Small intestine (tissue), 7 donors: ENCODE results near the gene EIF4G1. TPM values are rescaled to one million over a fixed set of nuclear protein-coding genes. Genes with fewer than 3 reads are reported as not detected.

Experiments used
- DNase-seq, 2 donors: peaks; one replicate each; pipeline versions ENCODE4 v3.0.0 to v3.0.0-alpha.2; 2013
- FAIRE-seq: peaks from 2 replicates; lab custom pipeline; 2012; peaks lifted over from hg19 to GRCh38; lab: Jason Lieb, UNC
- H3K27ac ChIP-seq, 3 donors: one replicate each; pipeline ENCODE4 v1.5.1; 2013; ENCODE audit warnings: low read length in 2 of 3, mild to moderate bottlenecking in 2 of 3, control low read depth in 1 of 3, inconsistent platforms in 1 of 3, low read depth in 1 of 3, moderate library complexity in 1 of 3
- H3K27me3 ChIP-seq, 3 donors: one replicate each; pipeline ENCODE4 v1.6.1; 2013; ENCODE audit warnings: low read length in 3 of 3, inconsistent platforms in 1 of 3; ENCODE audit not compliant: control insufficient read depth in 3 of 3, insufficient read depth in 3 of 3
- H3K36me3 ChIP-seq, 3 donors: one replicate each; pipeline ENCODE4 v1.6.1; 2013; ENCODE audit warnings: low read length in 3 of 3, inconsistent platforms in 1 of 3, low read depth in 1 of 3, mild to moderate bottlenecking in 1 of 3, moderate library complexity in 1 of 3; ENCODE audit not compliant: control insufficient read depth in 3 of 3, insufficient read depth in 2 of 3
- H3K4me1 ChIP-seq, 3 donors: one replicate each; pipeline ENCODE4 v1.6.1; 2013; ENCODE audit warnings: low read length in 2 of 3, inconsistent platforms in 1 of 3, low read depth in 1 of 3, mild to moderate bottlenecking in 1 of 3, moderate library complexity in 1 of 3; ENCODE audit not compliant: control insufficient read depth in 3 of 3, insufficient read depth in 2 of 3
- H3K4me3 ChIP-seq, 3 donors: one replicate each; pipeline ENCODE4 v1.5.1; 2013; ENCODE audit warnings: low read length in 3 of 3, control low read depth in 1 of 3, inconsistent platforms in 1 of 3, low read depth in 1 of 3, mild to moderate bottlenecking in 1 of 3, moderate library complexity in 1 of 3
- H3K9me3 ChIP-seq, 2 donors: one replicate each; pipeline ENCODE4 v1.6.1; 2013; ENCODE audit warnings: low read depth in 1 of 2, low read length in 1 of 2; ENCODE audit not compliant: control insufficient read depth in 2 of 2, insufficient read depth in 1 of 2
- WGBS, 3 donors: extraction: QIAGEN DNeasy Blood & Tissue Kit; methylation state at CpG; one replicate each; pipeline ENCODE4 v1.1.7; 2013; 5-methylcytosine and 5-hydroxymethylcytosine counted together
- polyA plus RNA-seq, 4 donors: library from polyadenylated mRNA; stranded (reverse) in 3 of 4; unstranded in 1 of 4; fragments of 200-250 nt in 3 of 4; fragments of 120-200 nt in 1 of 4; gene quantifications; one replicate each; pipeline versions ENCODE4 v1.2.1 to v1.2.3, GENCODE V29; 2013
- donor health status: healthy with polysubstance abuse.
- donor health status: control.
- donor health status: control.
- donor health status: Bipolar disorder and iron deficiency.
- donor health status: healthy.

Gene EIF4G1
- polyA plus RNA-seq, 4 donors: 115 to 220 (median 155) TPM

GRCh38 chr3:184348057-184348382 is 33.6 kb downstream of the EIF4G1 start:
- H3K4me3 ChIP-seq: no peak overlapping the region
- 81 to 97% (median 91%) methylated on average over 4 of the region's 4 CpGs for WGBS, 3 donors
- H3K27me3 ChIP-seq: no peaks in the 10 kb centered on the region
- H3K27ac ChIP-seq: no peak overlapping the region
- H3K9me3 ChIP-seq: no peaks in the 10 kb centered on the region
- peaks cover 0 to 74% (median 3%) of the 10 kb centered on the region in 3 donors for H3K36me3 ChIP-seq
- no peak for FAIRE-seq
- no peak for DNase-seq
- peaks cover 4 to 31% (median 10%) of the 10 kb centered on the region in 3 donors for H3K4me1 ChIP-seq

- 86 to 95% (median 93%) methylated on average over 10 of the region's 10 CpGs for WGBS, 3 donors
- no peak overlapping the region for H3K4me3 ChIP-seq
- H3K36me3 ChIP-seq: peaks cover 0 to 77% (median 2%) of the 10 kb centered on the region in 3 donors
- H3K27ac ChIP-seq: no peak overlapping the region
- FAIRE-seq: no peak
- no peaks in the 10 kb centered on the region for H3K27me3 ChIP-seq
- H3K9me3 ChIP-seq: no peaks in the 10 kb centered on the region
- H3K4me1 ChIP-seq: peaks cover 4 to 33% (median 11%) of the 10 kb centered on the region in 3 donors
- DNase-seq: no peak
Measured at GRCh38 chr3:184349563-184350470, 35.4 kb downstream of the EIF4G1 start.

DNA sequence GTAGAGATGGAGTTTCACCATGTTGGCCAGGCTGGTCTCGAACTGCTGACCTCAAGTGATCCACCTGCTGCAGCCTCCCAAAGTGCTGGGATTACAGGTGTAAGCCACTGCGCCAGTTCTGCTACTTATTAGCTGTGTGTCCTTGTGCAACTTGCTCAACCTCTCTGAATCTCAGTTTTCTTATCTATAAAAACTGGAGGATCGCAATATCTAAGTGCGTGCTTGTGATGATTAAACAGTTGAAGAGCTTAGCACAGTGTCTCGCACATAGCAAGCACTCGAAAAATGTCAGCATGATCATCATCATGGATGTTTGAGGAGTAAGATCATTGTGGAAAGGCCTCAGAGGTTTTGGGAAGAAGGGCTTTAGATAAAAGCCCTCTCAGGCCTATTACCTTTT is 36.2 kb downstream of the EIF4G1 start:
- Histone ChIP-seq H3K4me1 (peaks cover 4 to 25% (median 11%) of the 10 kb centered on the region in 3 donors), H3K27me3 (no peaks in the 10 kb centered on the region), H3K27ac (no peak overlapping the region), H3K9me3 (no peaks in the 10 kb centered on the region), H3K4me3 (no peak overlapping the region), H3K36me3 (peaks cover 0 to 78% (median 0%) of the 10 kb centered on the region in 3 donors)
- 93 to 98% (median 95%) methylated on average over 6 of the region's 6 CpGs for WGBS, 3 donors
- FAIRE-seq (no peak), DNase-seq (no peak)

DNA sequence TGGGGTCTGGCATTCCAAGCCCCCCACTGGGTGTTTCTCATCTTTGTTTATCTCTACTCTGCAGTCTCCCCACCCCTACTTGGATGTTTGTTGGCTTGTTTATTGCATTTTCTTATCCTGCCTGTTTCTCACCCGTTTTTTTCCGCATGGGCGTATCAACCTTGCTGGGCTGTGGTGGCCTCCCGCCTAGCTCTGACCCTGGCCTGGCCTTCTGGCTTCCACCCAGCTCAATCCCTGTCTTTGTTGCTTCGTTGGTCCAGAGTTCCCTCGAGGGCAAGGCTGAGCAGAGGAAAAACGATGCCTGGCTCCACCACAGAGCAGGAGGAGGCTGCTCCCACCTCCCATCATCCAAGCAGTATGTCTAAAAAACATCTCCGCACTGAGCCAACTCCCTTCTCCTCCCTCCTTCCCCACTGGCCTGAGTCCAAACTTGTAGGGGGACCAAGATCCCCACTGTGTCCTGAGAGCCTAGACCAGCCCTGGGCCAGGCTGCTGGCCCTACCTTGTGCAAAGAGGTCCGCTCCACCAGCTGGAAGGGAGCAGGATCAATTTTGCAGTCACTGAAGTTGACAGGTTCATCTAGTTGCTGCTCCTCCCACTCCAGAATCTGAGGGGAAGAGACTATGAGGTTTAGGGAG is 37.2 kb downstream of the EIF4G1 start:
- no peak for FAIRE-seq
- 30 to 45% (median 36%) methylated on average over 9 of the region's 9 CpGs for WGBS, 3 donors
- no peak overlapping the region for H3K4me3 ChIP-seq
- H3K4me1 ChIP-seq: peaks cover 4 to 18% (median 8%) of the 10 kb centered on the region in 3 donors
- peak overlapping the region; percentile 74 to 92 (median 89) for H3K27ac ChIP-seq
- no peaks in the 10 kb centered on the region for H3K27me3 ChIP-seq
- H3K36me3 ChIP-seq: peaks cover 0 to 81% (median 0%) of the 10 kb centered on the region in 3 donors
- H3K9me3 ChIP-seq: no peaks in the 10 kb centered on the region
- no peak for DNase-seq

DNA sequence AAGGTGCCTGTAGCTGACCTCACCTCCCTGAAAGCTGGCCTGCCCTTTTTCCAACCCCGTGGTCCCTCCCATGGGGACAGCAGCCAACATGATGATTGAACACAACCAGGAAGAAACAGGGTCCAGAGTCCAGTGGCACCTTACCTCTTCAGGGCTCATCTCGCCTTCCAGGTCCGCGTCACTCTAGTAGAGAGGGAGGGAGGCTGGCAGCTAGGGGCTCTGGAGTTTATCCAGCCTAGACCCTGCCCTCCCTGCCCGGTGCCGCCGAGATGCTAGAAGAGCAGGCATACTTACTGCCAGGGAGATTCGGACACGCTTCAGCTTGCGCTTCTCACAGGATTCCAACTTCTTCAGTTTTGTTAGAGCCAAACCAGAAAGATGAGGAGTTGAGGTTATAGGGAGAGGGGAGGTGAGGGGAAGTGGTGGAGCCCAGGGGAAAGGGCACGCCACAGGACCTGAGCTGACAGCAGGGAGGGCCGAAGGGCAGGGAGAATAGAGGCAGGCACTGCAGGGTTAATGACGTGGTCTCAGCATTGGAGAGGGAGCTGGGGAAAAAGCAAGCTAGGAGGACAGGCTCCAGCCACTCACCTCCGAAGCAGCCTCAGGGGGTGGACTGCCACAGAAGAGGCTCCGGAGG is 37.9 kb downstream of the EIF4G1 start:
- Histone ChIP-seq H3K27ac (peak overlapping the region; percentile 74 to 92 (median 89)), H3K4me1 (peaks cover 4 to 18% (median 8%) of the 10 kb centered on the region in 3 donors), H3K9me3 (no peaks in the 10 kb centered on the region), H3K36me3 (peaks cover 0 to 82% (median 0%) of the 10 kb centered on the region in 3 donors), H3K4me3 (peak overlapping the region in 1 of 3 donors; percentile 28), H3K27me3 (no peaks in the 10 kb centered on the region)
- DNase-seq (peak; percentile 93 to 99), FAIRE-seq (no peak)
- 25 to 61% (median 38%) methylated on average over 15 of the region's 15 CpGs for WGBS, 3 donors

DNA sequence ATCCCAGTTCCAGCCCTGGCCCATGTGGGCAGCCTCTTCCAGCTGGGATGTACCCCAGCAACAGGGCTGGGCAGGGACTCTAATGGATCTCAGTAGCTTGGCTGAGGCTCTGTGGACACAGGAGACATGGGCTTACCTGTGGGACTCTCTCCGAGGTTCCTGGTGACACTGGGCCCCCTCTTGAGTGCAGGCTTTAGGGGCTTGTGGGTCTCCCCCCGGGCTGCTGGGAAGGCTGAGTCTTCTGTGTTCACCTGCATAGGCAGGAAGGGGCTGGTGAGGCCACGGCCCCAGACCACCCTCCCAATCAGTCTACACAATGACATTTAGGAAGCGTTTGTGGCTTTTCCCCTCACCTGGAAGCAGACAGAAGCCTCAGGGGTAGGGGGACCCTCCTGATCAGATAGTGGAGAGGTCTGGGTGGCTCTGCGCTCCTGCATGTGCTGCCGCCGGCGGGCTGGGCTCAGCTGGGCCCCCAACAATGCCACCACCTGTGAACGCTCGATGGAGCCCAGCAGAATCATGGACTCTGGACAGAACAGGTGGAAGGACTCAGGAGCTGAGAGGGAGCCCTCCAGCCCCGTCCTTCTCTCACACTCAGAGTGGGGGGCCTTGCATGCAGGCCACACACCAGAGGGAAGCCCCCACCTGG is 38.6 kb downstream of the EIF4G1 start:
- no peak overlapping the region for H3K4me3 ChIP-seq
- FAIRE-seq (no peak), DNase-seq (no peak)
- no peaks in the 10 kb centered on the region for H3K9me3 ChIP-seq
- peak overlapping the region; percentile 74 to 92 (median 89) for H3K27ac ChIP-seq
- WGBS, 3 donors: 62 to 78% (median 76%) methylated on average over 11 of the region's 11 CpGs
- no peaks in the 10 kb centered on the region for H3K27me3 ChIP-seq
- peaks cover 0 to 86% (median 2%) of the 10 kb centered on the region in 3 donors for H3K36me3 ChIP-seq
- peaks cover 4 to 18% (median 8%) of the 10 kb centered on the region in 3 donors for H3K4me1 ChIP-seq

- WGBS, 3 donors: 94 to 95% (median 94%) methylated on average over 11 of the region's 11 CpGs
- Histone ChIP-seq H3K4me1 (peaks cover 4 to 18% (median 8%) of the 10 kb centered on the region in 3 donors), H3K36me3 (peaks cover 0 to 89% (median 2%) of the 10 kb centered on the region in 3 donors), H3K9me3 (no peaks in the 10 kb centered on the region), H3K27me3 (no peaks in the 10 kb centered on the region), H3K27ac (no peak overlapping the region), H3K4me3 (no peak overlapping the region)
- no peak for FAIRE-seq
- DNase-seq: no peak
Measured at GRCh38 chr3:184353546-184353941, 39.1 kb downstream of the EIF4G1 start.
